ENCODE measurements around the gene NAALADL2. TPM values are rescaled to one million over a fixed set of nuclear protein-coding genes. Genes with fewer than 3 reads are reported as not detected.
"Not testable (repeated sequence)": the region's sequence is repeated elsewhere in the genome, so short reads cannot be mapped to it uniquely, and the experiment has no call there.

NAALADL2 gene
- total RNA-seq, 2 experiments from 2014 or later, result 0.30 to 1.2 TPM

- H3K36me3 ChIP-seq (ENCODE audit: insufficient read depth, low read length), result no peaks in the 10 kb centered on the region
- no peak for TF ChIP-seq CTCF (IDR thresholded peaks at IDR 0.05)
- H3K27ac ChIP-seq (ENCODE audit: low read depth in 1 of 2, low read length in 2 of 2), result no peak overlapping the region
- ATAC-seq (ENCODE audit: poor library complexity), result no peak
- H3K9me3 Mint-ChIP-seq, result peaks cover 6% of the 10 kb centered on the region
- H3K4me3 ChIP-seq (ENCODE audit: low read length), result no peak overlapping the region
- no peak for DNase-seq
- H3K27ac Mint-ChIP-seq, result no peak overlapping the region
- no peaks in the 10 kb centered on the region for H3K36me3 Mint-ChIP-seq (ENCODE audit: low read depth)
- no peaks in the 10 kb centered on the region for H3K4me1 Mint-ChIP-seq (ENCODE audit: low read depth)
- H3K4me3 Mint-ChIP-seq, result no peak overlapping the region
- ChIA-PET CTCF (no interaction called here), POLR2A (no interaction called here)
- peaks cover 0 to 4% of the 10 kb centered on the region in 2 experiments for H3K9me3 ChIP-seq (ENCODE audit: control insufficient read depth in 1 of 2, insufficient read depth in 1 of 2, low read length in 2 of 2)
- no peaks in the 10 kb centered on the region for H3K27me3 Mint-ChIP-seq
- no peaks in the 10 kb centered on the region for H3K4me1 ChIP-seq (ENCODE audit: insufficient read depth, low read length)
- intact Hi-C loops (cut with DNase I, micrococcal nuclease), result no loop called here
- H3K27me3 ChIP-seq (ENCODE audit: control insufficient read depth in 1 of 2, insufficient read depth in 2 of 2, low read length in 2 of 2), result no peaks in the 10 kb centered on the region
Measured at GRCh38 chr3:175075269-175075668, 216.1 kb downstream of the NAALADL2 start.

GRCh38 chr3:175077216-175077615, 218.1 kb downstream of the NAALADL2 start:
- peaks cover 0 to 4% of the 10 kb centered on the region in 2 experiments for H3K9me3 ChIP-seq (ENCODE audit: control insufficient read depth in 1 of 2, insufficient read depth in 1 of 2, low read length in 2 of 2)
- DNase-seq (no peak), ATAC-seq (ENCODE audit: poor library complexity) (no peak)
- no peaks in the 10 kb centered on the region for H3K4me1 Mint-ChIP-seq (ENCODE audit: low read depth)
- H3K36me3 ChIP-seq (ENCODE audit: insufficient read depth, low read length), result no peaks in the 10 kb centered on the region
- no peaks in the 10 kb centered on the region for H3K27me3 Mint-ChIP-seq
- intact Hi-C loops (cut with DNase I, micrococcal nuclease), result no loop called here
- H3K4me3 Mint-ChIP-seq, result no peak overlapping the region
- H3K4me3 ChIP-seq (ENCODE audit: low read length), result no peak overlapping the region
- TF ChIP-seq CTCF (IDR thresholded peaks at IDR 0.05), result no peak
- no peak overlapping the region for H3K27ac ChIP-seq (ENCODE audit: low read depth in 1 of 2, low read length in 2 of 2)
- no peaks in the 10 kb centered on the region for H3K36me3 Mint-ChIP-seq (ENCODE audit: low read depth)
- CTCF ChIA-PET, result no interaction called here
- peaks cover 6% of the 10 kb centered on the region for H3K9me3 Mint-ChIP-seq
- POLR2A ChIA-PET, result no interaction called here
- H3K27ac Mint-ChIP-seq, result no peak overlapping the region
- no peaks in the 10 kb centered on the region for H3K4me1 ChIP-seq (ENCODE audit: insufficient read depth, low read length)
- H3K27me3 ChIP-seq (ENCODE audit: control insufficient read depth in 1 of 2, insufficient read depth in 2 of 2, low read length in 2 of 2), result no peaks in the 10 kb centered on the region

GRCh38 chr3:175082631-175083030, 223.5 kb downstream of the NAALADL2 start:
- H3K27ac ChIP-seq (ENCODE audit: low read depth in 1 of 2, low read length in 2 of 2), result no peak overlapping the region
- POLR2A ChIA-PET, result no interaction called here
- no peaks in the 10 kb centered on the region for H3K36me3 Mint-ChIP-seq (ENCODE audit: low read depth)
- H3K4me1 ChIP-seq (ENCODE audit: insufficient read depth, low read length), result no peaks in the 10 kb centered on the region
- intact Hi-C loops (cut with DNase I, micrococcal nuclease), result no loop called here
- ATAC-seq (ENCODE audit: poor library complexity) (no peak), DNase-seq (no peak)
- peaks cover 4% of the 10 kb centered on the region for H3K9me3 Mint-ChIP-seq
- CTCF ChIA-PET, result no interaction called here
- no peak for TF ChIP-seq CTCF (IDR thresholded peaks at IDR 0.05)
- H3K4me3 ChIP-seq (ENCODE audit: low read length), result no peak overlapping the region
- no peaks in the 10 kb centered on the region for H3K27me3 ChIP-seq (ENCODE audit: control insufficient read depth in 1 of 2, insufficient read depth in 2 of 2, low read length in 2 of 2)
- H3K4me1 Mint-ChIP-seq (ENCODE audit: low read depth), result no peaks in the 10 kb centered on the region
- H3K27ac Mint-ChIP-seq, result no peak overlapping the region
- no peak overlapping the region for H3K4me3 Mint-ChIP-seq
- peaks cover 0 to 7% of the 10 kb centered on the region in 2 experiments for H3K9me3 ChIP-seq (ENCODE audit: control insufficient read depth in 1 of 2, insufficient read depth in 1 of 2, low read length in 2 of 2)
- H3K27me3 Mint-ChIP-seq, result no peaks in the 10 kb centered on the region
- no peaks in the 10 kb centered on the region for H3K36me3 ChIP-seq (ENCODE audit: insufficient read depth, low read length)

GRCh38 chr3:175087128-175087527, 228.0 kb downstream of the NAALADL2 start:
- H3K4me1 ChIP-seq (ENCODE audit: insufficient read depth, low read length); H3K9me3 Mint-ChIP-seq; H3K4me3 ChIP-seq (ENCODE audit: low read length); H3K27me3 ChIP-seq (ENCODE audit: control insufficient read depth in 1 of 2, insufficient read depth in 2 of 2, low read length in 2 of 2); H3K9me3 ChIP-seq (ENCODE audit: control insufficient read depth in 1 of 2, insufficient read depth in 1 of 2, low read length in 2 of 2); ATAC-seq (ENCODE audit: poor library complexity); H3K36me3 ChIP-seq (ENCODE audit: insufficient read depth, low read length); H3K27me3 Mint-ChIP-seq; H3K4me1 Mint-ChIP-seq (ENCODE audit: low read depth); H3K4me3 Mint-ChIP-seq; POLR2A ChIA-PET; CTCF ChIA-PET; H3K36me3 Mint-ChIP-seq (ENCODE audit: low read depth); H3K27ac ChIP-seq (ENCODE audit: low read depth in 1 of 2, low read length in 2 of 2); DNase-seq; intact Hi-C loops (cut with DNase I, micrococcal nuclease); H3K27ac Mint-ChIP-seq: not testable (repeated sequence)

Data from CD4-positive, alpha-beta T cell (primary cell).